ENCODE measurements around the gene IGFN1. TPM values are rescaled to one million over a fixed set of nuclear protein-coding genes. Genes with fewer than 3 reads are reported as not detected.
A peak's percentile ranks its signal among the peaks of the same experiment; 100 is the strongest.

Gene IGFN1
- 1 to 10 TPM in 1 of 8 experiments, under 1 TPM in 7; 0.05 to 1.8 (median 0.43) TPM for total RNA-seq

- peak; percentile 36 to 84 (median 78) for ATAC-seq (replicated peaks in 6 of 8)
- H3K4me3 ChIP-seq, result no peak within 1 kb of the TSS
- 49 to 100% (median 73%) methylated on average over 1 to 5 of the region's 9 CpGs; no CpG with 5 or more reads in 3 of the 10 experiments for WGBS, 10 experiments
- H3K27ac ChIP-seq, result peak within 1 kb of the TSS in 1 of 2 donors; percentile 18
- in situ Hi-C loops (cut with MboI; ENCODE audit: low pct_unique_long_range_greater_than_20kb in 2 of 9, low sequenced_read_pairs in 9 of 9, unreplicated experiment in 9 of 9), result no loop called here
- peaks cover 31 to 32% of the 10 kb centered on the region in 2 donors for H3K4me1 ChIP-seq (replicated peaks in 1 of 2)
Measured at GRCh38 chr1:201190624-201191051, at the start of gene IGFN1. Gene IGFN1 (plus strand): TSS chr1:201190824. CDS start chr1:201193294, 2,470 bp downstream.

GRCh38 chr1:201140941-201141260, 49.7 kb upstream of the IGFN1 start:
- ATAC-seq (replicated peaks in 6 of 8), result no peak
- WGBS, 10 experiments, result 87 to 100% (median 94%) methylated on average over 1 to 8 of the region's 8 CpGs; no CpG with 5 or more reads in 4 of the 10 experiments
- in situ Hi-C loops (cut with MboI; ENCODE audit: low pct_unique_long_range_greater_than_20kb in 2 of 9, low sequenced_read_pairs in 9 of 9, unreplicated experiment in 9 of 9), result no loop called here
- Histone ChIP-seq H3K4me3 (no peak overlapping the region), H3K4me1 (replicated peaks in 1 of 2) (no peaks in the 10 kb centered on the region), H3K27ac (no peak overlapping the region)

GRCh38 chr1:201141418-201141817, 49.2 kb upstream of the IGFN1 start:
- Histone ChIP-seq H3K4me3 (no peak overlapping the region), H3K4me1 (replicated peaks in 1 of 2) (no peaks in the 10 kb centered on the region), H3K27ac (no peak overlapping the region)
- no peak for ATAC-seq (replicated peaks in 6 of 8)
- 92 to 100% (median 98%) methylated on average over 2 to 4 of the region's 5 CpGs; no CpG with 5 or more reads in 6 of the 10 experiments for WGBS, 10 experiments
- in situ Hi-C loops (cut with MboI; ENCODE audit: low pct_unique_long_range_greater_than_20kb in 2 of 9, low sequenced_read_pairs in 9 of 9, unreplicated experiment in 9 of 9), result no loop called here

GRCh38 chr1:201142011-201142848, 48.4 kb upstream of the IGFN1 start:
- Histone ChIP-seq H3K4me1 (replicated peaks in 1 of 2) (no peaks in the 10 kb centered on the region), H3K4me3 (no peak overlapping the region), H3K27ac (no peak overlapping the region)
- WGBS, 10 experiments, result 50 to 100% (median 97%) methylated on average over 1 to 15 of the region's 16 CpGs; no CpG with 5 or more reads in 2 of the 10 experiments
- in situ Hi-C loops (cut with MboI; ENCODE audit: low pct_unique_long_range_greater_than_20kb in 2 of 9, low sequenced_read_pairs in 9 of 9, unreplicated experiment in 9 of 9), result no loop called here
- peak in 3 of 8 experiments; percentile 51 to 85 (median 52) for ATAC-seq (replicated peaks in 6 of 8)

- Histone ChIP-seq H3K27ac (no peak overlapping the region), H3K4me3 (no peak overlapping the region), H3K4me1 (replicated peaks in 1 of 2) (no peaks in the 10 kb centered on the region)
- peak in 1 of 8 experiments; percentile 50 for ATAC-seq (replicated peaks in 6 of 8)
- in situ Hi-C loops (cut with MboI; ENCODE audit: low pct_unique_long_range_greater_than_20kb in 2 of 9, low sequenced_read_pairs in 9 of 9, unreplicated experiment in 9 of 9), result no loop called here
- WGBS, 10 experiments, result 0 to 100% (median 91%) methylated on average over 1 to 14 of the region's 16 CpGs; no CpG with 5 or more reads in 1 of the 10 experiments
Measured at GRCh38 chr1:201142849-201143725, 47.5 kb upstream of the IGFN1 start.

GRCh38 chr1:201143726-201144635, 46.6 kb upstream of the IGFN1 start:
- no peak for ATAC-seq (replicated peaks in 6 of 8)
- no peaks in the 10 kb centered on the region for H3K4me1 ChIP-seq (replicated peaks in 1 of 2)
- H3K4me3 ChIP-seq, result no peak overlapping the region
- 55 to 100% (median 83%) methylated on average over 2 to 11 of the region's 18 CpGs; no CpG with 5 or more reads in 2 of the 10 experiments for WGBS, 10 experiments
- in situ Hi-C loops (cut with MboI; ENCODE audit: low pct_unique_long_range_greater_than_20kb in 2 of 9, low sequenced_read_pairs in 9 of 9, unreplicated experiment in 9 of 9), result no loop called here
- H3K27ac ChIP-seq, result no peak overlapping the region

GRCh38 chr1:201144701-201145100, 45.9 kb upstream of the IGFN1 start:
- WGBS, 10 experiments, result 60 to 100% (median 67%) methylated on average over 2 to 5 of the region's 5 CpGs; no CpG with 5 or more reads in 3 of the 10 experiments
- Histone ChIP-seq H3K4me3 (no peak overlapping the region), H3K27ac (no peak overlapping the region), H3K4me1 (replicated peaks in 1 of 2) (no peaks in the 10 kb centered on the region)
- ATAC-seq (replicated peaks in 6 of 8), result no peak
- in situ Hi-C loops (cut with MboI; ENCODE audit: low pct_unique_long_range_greater_than_20kb in 2 of 9, low sequenced_read_pairs in 9 of 9, unreplicated experiment in 9 of 9), result no loop called here

GRCh38 chr1:201145132-201145531, 45.5 kb upstream of the IGFN1 start:
- WGBS, 10 experiments, result 17 to 100% (median 89%) methylated on average over 1 to 3 of the region's 3 CpGs; no CpG with 5 or more reads in 2 of the 10 experiments
- ATAC-seq (replicated peaks in 6 of 8), result no peak
- Histone ChIP-seq H3K27ac (no peak overlapping the region), H3K4me3 (no peak overlapping the region), H3K4me1 (replicated peaks in 1 of 2) (no peaks in the 10 kb centered on the region)
- in situ Hi-C loops (cut with MboI; ENCODE audit: low pct_unique_long_range_greater_than_20kb in 2 of 9, low sequenced_read_pairs in 9 of 9, unreplicated experiment in 9 of 9), result no loop called here

GRCh38 chr1:201145816-201146215, 44.8 kb upstream of the IGFN1 start:
- H3K4me1 ChIP-seq (replicated peaks in 1 of 2), result no peaks in the 10 kb centered on the region
- WGBS, 10 experiments, result 77 to 100% (median 91%) methylated on average over 1 to 7 of the region's 7 CpGs; no CpG with 5 or more reads in 3 of the 10 experiments
- no peak overlapping the region for H3K4me3 ChIP-seq
- in situ Hi-C loops (cut with MboI; ENCODE audit: low pct_unique_long_range_greater_than_20kb in 2 of 9, low sequenced_read_pairs in 9 of 9, unreplicated experiment in 9 of 9), result no loop called here
- no peak for ATAC-seq (replicated peaks in 6 of 8)
- no peak overlapping the region for H3K27ac ChIP-seq

- 70 to 100% (median 89%) methylated on average over 1 to 16 of the region's 17 CpGs; no CpG with 5 or more reads in 1 of the 10 experiments for WGBS, 10 experiments
- in situ Hi-C loops (cut with MboI; ENCODE audit: low pct_unique_long_range_greater_than_20kb in 2 of 9, low sequenced_read_pairs in 9 of 9, unreplicated experiment in 9 of 9), result no loop called here
- no peak overlapping the region for H3K27ac ChIP-seq
- H3K4me3 ChIP-seq, result no peak overlapping the region
- ATAC-seq (replicated peaks in 6 of 8), result no peak
- H3K4me1 ChIP-seq (replicated peaks in 1 of 2), result no peaks in the 10 kb centered on the region
Measured at GRCh38 chr1:201146626-201147390, 43.8 kb upstream of the IGFN1 start.

- H3K27ac ChIP-seq, result no peak overlapping the region
- in situ Hi-C loops (cut with MboI; ENCODE audit: low pct_unique_long_range_greater_than_20kb in 2 of 9, low sequenced_read_pairs in 9 of 9, unreplicated experiment in 9 of 9), result no loop called here
- no peak overlapping the region for H3K4me3 ChIP-seq
- 77 to 100% (median 90%) methylated on average over 1 to 11 of the region's 13 CpGs; no CpG with 5 or more reads in 2 of the 10 experiments for WGBS, 10 experiments
- ATAC-seq (replicated peaks in 6 of 8), result no peak
- H3K4me1 ChIP-seq (replicated peaks in 1 of 2), result peaks cover 0 to under 1% of the 10 kb centered on the region in 2 donors
Measured at GRCh38 chr1:201147396-201148015, 43.1 kb upstream of the IGFN1 start.
